ENCODE results near the gene PRMT2. TPM values are rescaled to one million over a fixed set of nuclear protein-coding genes. Genes with fewer than 3 reads are reported as not detected.
"Not testable (repeated sequence)": the region's sequence is repeated elsewhere in the genome, so short reads cannot be mapped to it uniquely, and the experiment has no call there.

The PRMT2 gene
- total RNA-seq, 1 donor from 2014 or later: 121 TPM

GRCh38 chr21:46674430-46675007, 39.0 kb downstream of the PRMT2 start:
- no peak overlapping the region for H3K27ac ChIP-seq
- TF ChIP-seq CTCF (IDR thresholded peaks at IDR 0.05): no peak
- no peak overlapping the region for H3K4me3 ChIP-seq
- H3K4me1 ChIP-seq: no peaks in the 10 kb centered on the region
- intact Hi-C loops (cut with DNase I): no loop called here
- DNase-seq: no peak
- H3K27me3 ChIP-seq (ENCODE audit: low read depth): no peaks in the 10 kb centered on the region
- no peaks in the 10 kb centered on the region for H3K36me3 ChIP-seq
- ATAC-seq: peak in 1 of 2 donors; percentile 29
- no peaks in the 10 kb centered on the region for H3K9me3 ChIP-seq

DNA sequence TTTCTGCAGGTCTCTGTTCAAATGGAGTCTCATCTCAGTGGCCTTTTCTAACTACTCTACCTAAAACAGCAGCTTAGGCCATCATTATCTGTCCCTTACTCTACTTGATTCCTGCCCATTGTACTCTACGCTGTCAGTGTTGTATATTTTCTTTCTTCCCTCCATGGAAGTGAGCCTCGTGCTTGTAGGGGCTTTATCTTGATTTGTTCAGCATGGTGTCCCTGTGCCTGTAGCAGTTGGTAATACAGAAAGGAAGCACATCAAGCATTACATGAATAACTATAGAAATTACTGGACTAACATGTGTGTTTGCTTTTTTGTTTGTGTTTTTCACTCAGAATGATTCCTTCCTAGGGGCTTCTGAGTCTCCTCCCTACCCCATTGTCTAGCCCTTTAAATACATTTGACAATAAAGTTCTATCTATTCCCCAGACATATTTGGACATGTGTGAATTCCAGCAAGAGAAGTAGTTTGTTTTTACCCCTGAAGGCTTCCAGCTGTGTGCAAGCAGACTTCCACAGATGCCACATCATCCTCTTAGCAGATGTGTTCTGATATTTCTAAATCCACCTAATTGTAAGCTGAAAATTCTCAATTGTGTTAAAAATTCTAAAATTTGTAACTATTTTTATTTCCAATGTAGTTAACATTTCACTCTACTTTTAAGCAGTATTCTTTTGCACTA, 40.3 kb downstream of the PRMT2 start:
- intact Hi-C loops (cut with DNase I): no loop called here
- no peak overlapping the region for H3K27ac ChIP-seq
- TF ChIP-seq CTCF (IDR thresholded peaks at IDR 0.05): no peak

GRCh38 chr21:46676542-46676941, 41.1 kb downstream of the PRMT2 start:
- ATAC-seq; H3K9me3 ChIP-seq; DNase-seq; H3K36me3 ChIP-seq; H3K4me3 ChIP-seq; intact Hi-C loops (cut with DNase I); H3K27ac ChIP-seq; H3K27me3 ChIP-seq (ENCODE audit: low read depth); H3K4me1 ChIP-seq: not testable (repeated sequence)

More for the DNA sequence above, 40.3 kb downstream of the PRMT2 start:
- Histone ChIP-seq H3K4me1 (no peaks in the 10 kb centered on the region), H3K4me3 (no peak overlapping the region), H3K9me3 (no peaks in the 10 kb centered on the region), H3K27me3 (ENCODE audit: low read depth) (no peaks in the 10 kb centered on the region), H3K36me3 (no peaks in the 10 kb centered on the region)
- ATAC-seq (no peak), DNase-seq (no peak)

- DNase-seq; H3K27me3 ChIP-seq (ENCODE audit: low read depth); H3K27ac ChIP-seq; H3K4me3 ChIP-seq; H3K36me3 ChIP-seq; intact Hi-C loops (cut with DNase I); ATAC-seq; H3K4me1 ChIP-seq; H3K9me3 ChIP-seq: not testable (repeated sequence)
Measured at GRCh38 chr21:46681593-46681992, 46.1 kb downstream of the PRMT2 start.

GRCh38 chr21:46698652-46699051, 63.2 kb downstream of the PRMT2 start:
- ATAC-seq; H3K4me1 ChIP-seq; intact Hi-C loops (cut with DNase I); DNase-seq; H3K9me3 ChIP-seq; H3K27me3 ChIP-seq (ENCODE audit: low read depth); H3K4me3 ChIP-seq; H3K36me3 ChIP-seq; H3K27ac ChIP-seq: not testable (repeated sequence)

DNA sequence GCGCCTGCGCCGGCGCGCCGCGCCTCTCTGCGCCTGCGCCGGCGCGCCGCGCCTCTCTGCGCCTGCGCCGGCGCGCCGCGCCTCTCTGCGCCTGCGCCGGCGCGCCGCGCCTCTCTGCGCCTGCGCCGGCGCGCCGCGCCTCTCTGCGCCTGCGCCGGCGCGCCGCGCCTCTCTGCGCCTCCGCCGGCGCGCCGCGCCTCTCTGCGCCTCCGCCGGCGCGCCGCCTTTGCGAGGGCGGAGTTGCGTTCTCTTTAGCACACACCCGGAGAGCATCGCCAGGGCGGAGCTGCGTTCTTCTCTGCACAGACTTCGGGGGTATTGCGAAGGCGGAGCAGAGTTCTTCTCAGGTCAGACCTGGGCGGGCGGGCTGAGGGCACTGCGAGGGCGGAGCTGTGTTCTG, 63.6 kb downstream of the PRMT2 start:
- intact Hi-C loops (cut with DNase I); DNase-seq; H3K9me3 ChIP-seq; H3K27me3 ChIP-seq (ENCODE audit: low read depth); H3K27ac ChIP-seq; H3K4me3 ChIP-seq; H3K4me1 ChIP-seq; H3K36me3 ChIP-seq: not testable (repeated sequence)
- peak in 1 of 2 donors; percentile 61 for ATAC-seq

Other genes starting within 250 kb of the PRMT2 start
- gene DIP2A, start 176.8 kb upstream of the PRMT2 start, total RNA-seq: 41.0 TPM
- gene S100B, start 30.6 kb upstream of the PRMT2 start, total RNA-seq: 4.5 TPM

Measured in lower lobe of right lung (tissue), 2 donors.